C4-2B (cell line): ENCODE measurements around the gene BTD.

Experiments
- H3K27ac ChIP-seq: fragments of 450-650 bp; 2 replicates; pipeline ENCODE4 v1.5.1; 2017
- CTCF ChIP-seq: fragments of 450-650 bp; conservative IDR thresholded peaks from 2 replicates; pipeline ENCODE4 v1.5.1; 2017; ENCODE audit warnings: mild to moderate bottlenecking
- ZFX ChIP-seq: fragments of 450-650 bp; IDR thresholded peaks from 2 replicates; pipeline ENCODE4 v1.6.1; 2017

BTD gene

DNA sequence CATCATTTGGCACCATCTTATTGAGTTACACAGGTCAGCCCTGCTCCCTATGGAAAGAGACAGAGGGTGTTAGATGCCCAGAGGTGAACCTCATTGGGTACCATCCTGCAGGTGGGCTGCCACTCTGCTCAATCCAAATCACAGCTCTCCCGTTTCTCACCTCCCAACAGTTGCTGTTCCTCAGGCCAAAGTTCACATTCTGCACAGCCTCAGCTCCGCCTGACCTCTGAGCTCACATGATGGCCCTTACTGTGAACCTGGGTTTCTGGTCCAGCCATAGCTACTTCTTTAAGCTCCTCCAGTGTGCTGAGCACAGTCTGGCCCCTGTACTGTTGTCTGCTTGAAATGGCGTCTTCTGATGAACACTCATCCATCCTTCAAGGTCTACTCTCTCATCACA is 47.8 kb downstream of the BTD start:
- TF ChIP-seq ZFX (no peak), CTCF (no peak)
- no peak overlapping the region for H3K27ac ChIP-seq

DNA sequence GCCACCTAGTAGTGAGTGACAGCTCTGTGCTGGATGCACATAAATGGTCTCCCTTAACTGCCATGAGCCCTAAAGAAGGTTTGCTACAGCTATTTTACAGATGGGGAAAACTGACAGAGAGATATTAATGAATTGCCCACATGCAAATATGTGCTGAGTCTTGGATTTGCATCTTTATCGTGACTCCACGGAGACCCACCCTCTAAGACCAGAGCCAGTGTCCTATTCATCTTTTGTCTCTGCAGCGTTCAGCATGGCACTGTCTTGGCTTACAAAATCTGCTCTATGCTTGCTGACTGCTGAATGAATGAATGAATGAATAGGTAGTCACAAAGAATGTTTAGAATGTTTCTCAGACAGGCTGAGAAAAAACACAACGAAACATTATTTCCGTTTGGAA is 48.3 kb downstream of the BTD start:
- no peak for TF ChIP-seq CTCF
- TF ChIP-seq ZFX = no peak
- no peak overlapping the region for H3K27ac ChIP-seq

DNA sequence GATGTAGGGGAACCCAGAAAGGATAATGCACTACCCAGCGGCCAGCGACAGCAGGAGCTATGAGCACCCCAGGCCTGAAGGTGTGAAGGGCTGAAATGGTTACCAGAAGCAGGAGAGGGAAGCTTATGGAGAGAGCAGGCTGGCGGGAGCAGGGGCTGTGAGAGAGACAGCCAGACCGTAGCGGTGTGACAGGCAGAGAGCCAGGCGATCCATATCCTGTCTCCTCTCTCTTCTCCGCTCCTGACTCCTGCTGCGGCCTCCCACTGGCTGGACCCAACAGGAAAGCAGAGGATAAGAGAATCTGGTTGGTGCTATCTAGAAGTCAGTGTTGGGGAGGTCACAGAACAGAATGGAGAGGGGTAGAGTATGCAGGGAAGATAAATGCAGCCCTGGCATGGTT is 49.9 kb downstream of the BTD start:
- no peak overlapping the region for H3K27ac ChIP-seq
- TF ChIP-seq ZFX = no peak
- TF ChIP-seq CTCF = no peak

GRCh38 chr3:15653321-15653720 is 51.8 kb downstream of the BTD start:
- TF ChIP-seq CTCF = no peak
- TF ChIP-seq ZFX = no peak
- no peak overlapping the region for H3K27ac ChIP-seq

DNA sequence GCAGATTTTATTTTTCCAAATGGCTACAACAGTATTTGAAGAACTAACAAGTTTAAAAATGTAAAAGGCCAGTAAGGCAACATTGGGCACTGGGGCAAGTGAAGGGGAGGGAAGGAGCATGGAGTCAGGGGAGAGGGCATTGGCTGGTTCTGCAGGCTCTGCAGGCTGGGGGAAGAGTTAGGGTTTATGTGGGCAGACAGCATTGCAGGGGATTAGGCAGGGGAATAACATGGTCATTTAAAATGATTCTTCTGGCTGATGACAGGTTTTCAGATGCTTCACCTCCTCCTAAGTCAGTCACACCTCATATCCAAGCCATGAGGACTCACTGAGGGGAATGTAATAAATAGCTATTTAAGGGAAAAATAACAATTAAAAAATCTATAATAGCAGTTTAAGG is 52.6 kb downstream of the BTD start:
- TF ChIP-seq CTCF (no peak), ZFX (no peak)
- H3K27ac ChIP-seq = no peak overlapping the region

- TF ChIP-seq CTCF = no peak
- no peak for TF ChIP-seq ZFX
Measured at GRCh38 chr3:15654891-15655290, 53.3 kb downstream of the BTD start.

GRCh38 chr3:15656342-15656741 is 54.8 kb downstream of the BTD start:
- TF ChIP-seq CTCF = no peak
- no peak for TF ChIP-seq ZFX

More at GRCh38 chr3:15654891-15655290, 53.3 kb downstream of the BTD start:
- H3K27ac ChIP-seq = no peak overlapping the region

More at GRCh38 chr3:15656342-15656741, 54.8 kb downstream of the BTD start:
- no peak overlapping the region for H3K27ac ChIP-seq
